Activated T-cell treated with anti-CD3 and anti-CD28 coated beads, Interleukin-2, amount 50 U/mL, for 4 hours (primary cell): ENCODE results near the gene KICS2. TPM values are rescaled to one million over a fixed set of nuclear protein-coding genes. Genes with fewer than 3 reads are reported as not detected.
"Not testable (repeated sequence)": the region's sequence is repeated elsewhere in the genome, so short reads cannot be mapped to it uniquely, and the experiment has no call there.

ENCODE experiments used
- ATAC-seq, 2 donors: fragments of 200-7000 bp; cut with Tn5 transposase; one replicate each; pipeline ENCODE4 v1.10.0; 2021
- DNase-seq: peaks from one replicate; pipeline ENCODE4 v3.0.0-alpha.2; 2020
- H3K27me3 Mint-ChIP-seq: one replicate; pipeline ENCODE4 v1.8.0; 2021; ENCODE audit warnings: low read depth, mixed read lengths
- H3K36me3 Mint-ChIP-seq: one replicate; pipeline ENCODE4 v1.8.0; 2022; ENCODE audit warnings: mixed read lengths; ENCODE audit not compliant: insufficient read depth
- H3K4me1 Mint-ChIP-seq: one replicate; pipeline ENCODE4 v1.8.0; 2021; ENCODE audit warnings: low read depth, mixed read lengths
- H3K4me3 Mint-ChIP-seq: one replicate; pipeline ENCODE4 v1.8.0; 2021; ENCODE audit warnings: mild to moderate bottlenecking, moderate library complexity, mixed read lengths
- H3K9me3 Mint-ChIP-seq: one replicate; pipeline ENCODE4 v1.8.0; 2021; ENCODE audit warnings: mixed read lengths
- total RNA-seq, 3 donors: library from RNA; stranded (reverse); gene quantifications; one replicate each; pipeline ENCODE4 v1.2.1, GENCODE V29; 2021

KICS2 gene
- total RNA-seq, 3 donors from 2014 or later: 11.1 to 14.3 (median 12.2) TPM

GRCh38 chr12:64232196-64232595 is 10.1 kb upstream of the KICS2 start:
- DNase-seq (no peak), ATAC-seq (no peak)
- no peak overlapping the region for H3K4me3 Mint-ChIP-seq
- peaks cover 32% of the 10 kb centered on the region for H3K27me3 Mint-ChIP-seq
- H3K36me3 Mint-ChIP-seq: no peaks in the 10 kb centered on the region
- no peaks in the 10 kb centered on the region for H3K4me1 Mint-ChIP-seq
- no peaks in the 10 kb centered on the region for H3K9me3 Mint-ChIP-seq

- H3K27me3 Mint-ChIP-seq: peaks cover 28% of the 10 kb centered on the region
- H3K4me1 Mint-ChIP-seq: no peaks in the 10 kb centered on the region
- H3K36me3 Mint-ChIP-seq: no peaks in the 10 kb centered on the region
- ATAC-seq (no peak), DNase-seq (no peak)
- H3K4me3 Mint-ChIP-seq: no peak overlapping the region
- H3K9me3 Mint-ChIP-seq: no peaks in the 10 kb centered on the region
Measured at GRCh38 chr12:64229796-64230195, 7.7 kb upstream of the KICS2 start.

DNA sequence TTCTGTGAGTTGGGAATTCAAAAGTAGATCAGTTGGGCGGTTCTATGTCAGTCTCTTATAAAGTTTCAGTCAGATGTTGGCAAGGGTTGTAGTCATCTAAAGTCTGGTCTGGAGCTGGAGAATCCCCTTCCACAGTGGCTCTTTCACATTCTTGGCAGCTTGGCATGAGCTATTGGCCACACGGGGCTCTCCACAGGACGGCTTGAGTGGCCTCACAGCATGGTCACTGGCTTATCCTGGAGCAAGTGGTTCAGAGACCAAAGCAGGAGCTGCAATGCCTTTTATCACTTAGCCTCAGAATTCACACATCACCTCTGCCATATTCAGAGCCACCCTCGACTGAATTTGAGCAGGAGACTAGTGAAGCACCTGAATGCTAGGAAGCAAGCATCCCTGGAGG is 7.1 kb upstream of the KICS2 start:
- Mint-ChIP-seq H3K4me3 (no peak overlapping the region), H3K9me3 (no peaks in the 10 kb centered on the region), H3K4me1 (no peaks in the 10 kb centered on the region), H3K36me3 (no peaks in the 10 kb centered on the region), H3K27me3 (peaks cover 25% of the 10 kb centered on the region)
- no peak for ATAC-seq
- no peak for DNase-seq

DNA sequence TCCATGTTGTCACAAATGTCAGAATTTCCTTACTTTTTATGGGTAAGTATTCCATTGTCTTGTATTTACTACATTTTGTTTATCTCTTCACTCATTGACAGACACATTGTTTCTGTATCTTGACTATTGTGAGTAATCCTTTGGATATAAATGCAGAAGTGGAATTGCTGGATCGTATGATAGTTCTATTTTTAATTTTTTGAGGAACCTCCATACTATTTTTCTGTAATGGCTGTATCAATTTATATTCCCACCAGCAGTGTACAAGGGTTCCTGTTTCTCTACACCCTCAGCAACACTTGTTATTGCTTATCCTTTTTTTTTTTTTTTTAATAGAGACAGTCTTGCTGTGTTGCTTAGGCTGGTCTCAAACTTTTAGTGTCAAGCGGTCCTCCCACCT is 3.5 kb upstream of the KICS2 start:
- H3K27me3 Mint-ChIP-seq: peaks cover 21% of the 10 kb centered on the region
- H3K4me3 Mint-ChIP-seq: no peak overlapping the region
- no peak for DNase-seq
- no peaks in the 10 kb centered on the region for H3K9me3 Mint-ChIP-seq
- no peak for ATAC-seq
- H3K36me3 Mint-ChIP-seq: no peaks in the 10 kb centered on the region
- peaks cover 8% of the 10 kb centered on the region for H3K4me1 Mint-ChIP-seq

GRCh38 chr12:64221651-64222008 is 466 bp downstream of the KICS2 start:
- peak overlapping the region; percentile 95 for H3K4me3 Mint-ChIP-seq

GRCh38 chr12:64220046-64220445 is 2.0 kb downstream of the KICS2 start:
- no peaks in the 10 kb centered on the region for H3K27me3 Mint-ChIP-seq

More at GRCh38 chr12:64221651-64222008, 466 bp downstream of the KICS2 start:
- Mint-ChIP-seq H3K27me3 (peaks cover 1% of the 10 kb centered on the region), H3K9me3 (no peaks in the 10 kb centered on the region), H3K36me3 (no peaks in the 10 kb centered on the region), H3K4me1 (peaks cover 23% of the 10 kb centered on the region)
- DNase-seq (peak; percentile 60), ATAC-seq (peak; percentile 41 to 47)

GRCh38 chr12:64219145-64219544 is 3.0 kb downstream of the KICS2 start:
- ATAC-seq: no peak
- Mint-ChIP-seq H3K36me3 (peaks cover 3% of the 10 kb centered on the region), H3K27me3 (no peaks in the 10 kb centered on the region), H3K4me3 (peak overlapping the region; percentile 22), H3K4me1 (peaks cover 23% of the 10 kb centered on the region), H3K9me3 (no peaks in the 10 kb centered on the region)
- DNase-seq: no peak

More at GRCh38 chr12:64220046-64220445, 2.0 kb downstream of the KICS2 start:
- Mint-ChIP-seq H3K36me3 (peaks cover 3% of the 10 kb centered on the region), H3K9me3 (no peaks in the 10 kb centered on the region), H3K4me3 (no peak overlapping the region), H3K4me1 (peaks cover 23% of the 10 kb centered on the region)
- DNase-seq (no peak), ATAC-seq (no peak)

GRCh38 chr12:64218597-64218996 is 3.5 kb downstream of the KICS2 start:
- Mint-ChIP-seq H3K4me1 (peaks cover 23% of the 10 kb centered on the region), H3K36me3 (peaks cover 9% of the 10 kb centered on the region), H3K27me3 (no peaks in the 10 kb centered on the region), H3K9me3 (no peaks in the 10 kb centered on the region), H3K4me3 (peak overlapping the region; percentile 61)
- DNase-seq: no peak
- no peak for ATAC-seq

GRCh38 chr12:64217643-64218042 is 4.5 kb downstream of the KICS2 start:
- Mint-ChIP-seq H3K4me1 (peaks cover 23% of the 10 kb centered on the region), H3K36me3 (peaks cover 11% of the 10 kb centered on the region)
- not testable (repeated sequence) for H3K27me3 Mint-ChIP-seq, ATAC-seq, DNase-seq, H3K9me3 Mint-ChIP-seq, H3K4me3 Mint-ChIP-seq

GRCh38 chr12:64216239-64216638 is 5.9 kb downstream of the KICS2 start:
- peaks cover 22% of the 10 kb centered on the region for H3K4me1 Mint-ChIP-seq
- no peaks in the 10 kb centered on the region for H3K9me3 Mint-ChIP-seq
- no peaks in the 10 kb centered on the region for H3K27me3 Mint-ChIP-seq
- no peak overlapping the region for H3K4me3 Mint-ChIP-seq
- ATAC-seq (no peak), DNase-seq (no peak)
- H3K36me3 Mint-ChIP-seq: peaks cover 20% of the 10 kb centered on the region

- H3K4me3 Mint-ChIP-seq: no peak overlapping the region
- no peaks in the 10 kb centered on the region for H3K9me3 Mint-ChIP-seq
- H3K27me3 Mint-ChIP-seq: no peaks in the 10 kb centered on the region
- DNase-seq: no peak
- H3K36me3 Mint-ChIP-seq: peaks cover 32% of the 10 kb centered on the region
- ATAC-seq: no peak
- H3K4me1 Mint-ChIP-seq: no peaks in the 10 kb centered on the region
Measured at GRCh38 chr12:64212119-64212746, 9.9 kb downstream of the KICS2 start.

DNA sequence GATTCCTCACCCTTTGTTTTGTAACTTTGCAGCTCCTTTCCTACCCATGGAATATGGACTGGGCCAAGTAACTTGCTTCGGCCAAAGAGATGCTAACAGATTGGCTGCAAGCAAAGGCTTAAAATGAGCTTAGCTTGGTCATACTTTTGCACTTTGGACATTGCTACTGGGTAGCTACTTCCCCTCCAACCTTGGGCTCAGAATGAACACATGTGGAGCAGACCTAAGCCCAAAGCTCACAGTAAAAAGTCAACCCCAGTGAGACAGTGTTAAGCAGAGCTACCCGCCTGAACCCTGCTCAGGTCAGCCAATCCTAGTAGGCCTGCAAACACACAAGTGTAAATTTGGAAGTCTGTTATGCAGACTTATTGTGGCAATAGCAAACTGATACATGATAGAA is 14.6 kb downstream of the KICS2 start:
- Mint-ChIP-seq H3K4me1 (no peaks in the 10 kb centered on the region), H3K9me3 (no peaks in the 10 kb centered on the region), H3K27me3 (no peaks in the 10 kb centered on the region), H3K36me3 (peaks cover 35% of the 10 kb centered on the region), H3K4me3 (no peak overlapping the region)
- ATAC-seq (no peak), DNase-seq (no peak)

GRCh38 chr12:64205542-64205941 is 16.6 kb downstream of the KICS2 start:
- ATAC-seq (no peak), DNase-seq (no peak)
- no peaks in the 10 kb centered on the region for H3K27me3 Mint-ChIP-seq
- H3K36me3 Mint-ChIP-seq: peaks cover 33% of the 10 kb centered on the region
- H3K4me3 Mint-ChIP-seq: no peak overlapping the region
- H3K9me3 Mint-ChIP-seq: no peaks in the 10 kb centered on the region
- no peaks in the 10 kb centered on the region for H3K4me1 Mint-ChIP-seq

DNA sequence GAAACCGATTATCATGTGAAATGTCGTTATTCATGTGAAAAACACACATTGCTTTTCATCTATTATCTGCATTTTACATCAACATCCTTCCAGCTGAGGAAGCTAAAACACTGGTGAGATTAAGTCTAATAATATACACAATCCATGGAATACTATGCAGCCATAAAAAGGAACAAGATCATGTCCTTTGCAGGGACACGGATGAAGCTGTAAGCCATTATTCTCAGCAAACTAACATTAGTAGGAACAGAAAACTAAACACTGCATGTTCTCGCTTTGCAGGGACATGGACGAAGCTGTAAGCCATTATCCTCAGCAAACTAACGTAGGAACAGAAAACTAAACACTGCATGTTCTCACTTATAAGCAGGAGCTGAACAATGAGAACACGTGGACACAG is 18.3 kb downstream of the KICS2 start:
- ATAC-seq (no peak), DNase-seq (no peak)
- no peaks in the 10 kb centered on the region for H3K27me3 Mint-ChIP-seq
- H3K9me3 Mint-ChIP-seq: no peaks in the 10 kb centered on the region
- H3K4me3 Mint-ChIP-seq: no peak overlapping the region
- H3K36me3 Mint-ChIP-seq: peaks cover 33% of the 10 kb centered on the region
- H3K4me1 Mint-ChIP-seq: no peaks in the 10 kb centered on the region

GRCh38 chr12:64203036-64203435 is 19.1 kb downstream of the KICS2 start:
- DNase-seq: no peak
- no peaks in the 10 kb centered on the region for H3K4me1 Mint-ChIP-seq
- peak in 1 of 2 donors; percentile 21 for ATAC-seq
- H3K9me3 Mint-ChIP-seq: no peaks in the 10 kb centered on the region
- H3K27me3 Mint-ChIP-seq: no peaks in the 10 kb centered on the region
- no peak overlapping the region for H3K4me3 Mint-ChIP-seq
- peaks cover 28% of the 10 kb centered on the region for H3K36me3 Mint-ChIP-seq
